ENCODE measurements around the gene TMCC3. TPM values are rescaled to one million over a fixed set of nuclear protein-coding genes. Genes with fewer than 3 reads are reported as not detected.

The TMCC3 gene
- total RNA-seq, 1 experiment from 2014 or later: 0.92 TPM

DNA sequence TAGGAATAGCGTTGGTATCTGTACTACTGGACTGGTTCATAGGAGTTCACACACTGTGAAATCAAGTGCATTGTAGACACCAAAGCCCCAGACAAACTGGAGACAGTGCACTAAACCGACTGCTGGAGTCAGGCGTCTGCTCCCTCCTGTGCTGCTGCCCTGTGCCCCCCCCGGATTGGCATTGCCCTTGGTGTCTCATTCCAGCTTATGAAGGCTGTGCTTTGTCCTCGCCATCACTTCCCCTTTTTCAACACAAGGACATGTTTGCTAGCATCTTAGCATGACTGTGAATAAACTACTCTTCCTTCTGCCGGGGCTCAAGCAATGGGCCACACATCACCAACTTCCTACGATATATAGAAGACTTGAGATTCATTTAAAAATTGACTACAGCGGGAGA is 84.0 kb downstream of the TMCC3 start:
- ATAC-seq: no peak
- Histone ChIP-seq H3K36me3 (ENCODE audit: control insufficient read depth, insufficient read depth, low read length) (no peaks in the 10 kb centered on the region), H3K27me3 (ENCODE audit: control insufficient read depth, insufficient read depth, low read length) (0 out of 2 replicates have a peak, but pooled peaks cover 2% of the 10 kb centered on the region), H3K4me3 (ENCODE audit: low read depth in 2 of 2, low read length in 2 of 2) (no peak overlapping the region), H3K4me1 (ENCODE audit: control insufficient read depth, insufficient read depth, low read length) (no peaks in the 10 kb centered on the region), H3K27ac (ENCODE audit: low read length) (no peak overlapping the region), H3K9me3 (ENCODE audit: control insufficient read depth, insufficient read depth, low read depth, low read length) (no peaks in the 10 kb centered on the region)
- in situ Hi-C loops (cut with HindIII; ENCODE audit: low pct_unique_long_range_greater_than_20kb, low sequenced_read_pairs): no loop called here
- no TSS peak for BruUV-seq (replicated peaks)
- ChIA-PET POLR2A (no interaction called here), CTCF (no interaction called here)
- DNase-seq (ENCODE audit: low read depth, low spot score): no peak
- TF ChIP-seq POLR2AphosphoS5 (IDR thresholded peaks at IDR 0.05; ENCODE audit: low read depth, low read length) (no peak), TCF7L2 (IDR thresholded peaks at IDR 0.05; ENCODE audit: low read depth, low read length) (no peak), SIN3A (IDR thresholded peaks at IDR 0.05; ENCODE audit: borderline replicate concordance, insufficient read depth, low read depth, low read length) (no peak)
- TF ChIP-seq, protein P1, sequence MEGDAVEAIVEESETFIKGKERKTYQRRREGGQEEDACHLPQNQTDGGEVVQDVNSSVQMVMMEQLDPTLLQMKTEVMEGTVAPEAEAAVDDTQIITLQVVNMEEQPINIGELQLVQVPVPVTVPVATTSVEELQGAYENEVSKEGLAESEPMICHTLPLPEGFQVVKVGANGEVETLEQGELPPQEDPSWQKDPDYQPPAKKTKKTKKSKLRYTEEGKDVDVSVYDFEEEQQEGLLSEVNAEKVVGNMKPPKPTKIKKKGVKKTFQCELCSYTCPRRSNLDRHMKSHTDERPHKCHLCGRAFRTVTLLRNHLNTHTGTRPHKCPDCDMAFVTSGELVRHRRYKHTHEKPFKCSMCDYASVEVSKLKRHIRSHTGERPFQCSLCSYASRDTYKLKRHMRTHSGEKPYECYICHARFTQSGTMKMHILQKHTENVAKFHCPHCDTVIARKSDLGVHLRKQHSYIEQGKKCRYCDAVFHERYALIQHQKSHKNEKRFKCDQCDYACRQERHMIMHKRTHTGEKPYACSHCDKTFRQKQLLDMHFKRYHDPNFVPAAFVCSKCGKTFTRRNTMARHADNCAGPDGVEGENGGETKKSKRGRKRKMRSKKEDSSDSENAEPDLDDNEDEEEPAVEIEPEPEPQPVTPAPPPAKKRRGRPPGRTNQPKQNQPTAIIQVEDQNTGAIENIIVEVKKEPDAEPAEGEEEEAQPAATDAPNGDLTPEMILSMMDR (IDR thresholded peaks at IDR 0.05): no peak
- TF ChIP-seq, protein P2, sequence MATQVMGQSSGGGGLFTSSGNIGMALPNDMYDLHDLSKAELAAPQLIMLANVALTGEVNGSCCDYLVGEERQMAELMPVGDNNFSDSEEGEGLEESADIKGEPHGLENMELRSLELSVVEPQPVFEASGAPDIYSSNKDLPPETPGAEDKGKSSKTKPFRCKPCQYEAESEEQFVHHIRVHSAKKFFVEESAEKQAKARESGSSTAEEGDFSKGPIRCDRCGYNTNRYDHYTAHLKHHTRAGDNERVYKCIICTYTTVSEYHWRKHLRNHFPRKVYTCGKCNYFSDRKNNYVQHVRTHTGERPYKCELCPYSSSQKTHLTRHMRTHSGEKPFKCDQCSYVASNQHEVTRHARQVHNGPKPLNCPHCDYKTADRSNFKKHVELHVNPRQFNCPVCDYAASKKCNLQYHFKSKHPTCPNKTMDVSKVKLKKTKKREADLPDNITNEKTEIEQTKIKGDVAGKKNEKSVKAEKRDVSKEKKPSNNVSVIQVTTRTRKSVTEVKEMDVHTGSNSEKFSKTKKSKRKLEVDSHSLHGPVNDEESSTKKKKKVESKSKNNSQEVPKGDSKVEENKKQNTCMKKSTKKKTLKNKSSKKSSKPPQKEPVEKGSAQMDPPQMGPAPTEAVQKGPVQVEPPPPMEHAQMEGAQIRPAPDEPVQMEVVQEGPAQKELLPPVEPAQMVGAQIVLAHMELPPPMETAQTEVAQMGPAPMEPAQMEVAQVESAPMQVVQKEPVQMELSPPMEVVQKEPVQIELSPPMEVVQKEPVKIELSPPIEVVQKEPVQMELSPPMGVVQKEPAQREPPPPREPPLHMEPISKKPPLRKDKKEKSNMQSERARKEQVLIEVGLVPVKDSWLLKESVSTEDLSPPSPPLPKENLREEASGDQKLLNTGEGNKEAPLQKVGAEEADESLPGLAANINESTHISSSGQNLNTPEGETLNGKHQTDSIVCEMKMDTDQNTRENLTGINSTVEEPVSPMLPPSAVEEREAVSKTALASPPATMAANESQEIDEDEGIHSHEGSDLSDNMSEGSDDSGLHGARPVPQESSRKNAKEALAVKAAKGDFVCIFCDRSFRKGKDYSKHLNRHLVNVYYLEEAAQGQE (IDR thresholded peaks at IDR 0.05; ENCODE audit: insufficient read depth in 1 of 2, low read depth in 2 of 2, low read length in 1 of 2): no peak
- intact Hi-C loops (cut with micrococcal nuclease; ENCODE audit: unreplicated experiment): no loop called here

DNA sequence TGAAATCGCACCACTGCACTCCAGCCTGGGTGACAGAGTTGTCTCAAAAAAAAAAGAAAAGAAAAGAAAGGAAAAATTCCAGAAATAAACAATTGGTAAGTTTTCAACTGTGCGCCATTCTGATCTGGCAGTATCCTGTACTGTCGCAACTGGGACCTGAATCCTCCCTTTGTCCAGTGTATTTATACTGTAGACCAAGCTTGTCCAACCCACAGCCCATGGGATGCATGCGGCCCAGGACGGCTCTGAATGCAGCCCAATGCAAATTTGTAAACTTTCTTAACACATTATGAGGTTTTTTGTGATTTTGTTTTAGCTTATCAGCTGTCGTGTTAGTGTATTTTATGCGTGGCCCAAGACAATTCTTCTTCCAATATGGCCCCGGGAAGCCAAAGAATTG is 84.7 kb downstream of the TMCC3 start:
- Histone ChIP-seq H3K4me1 (ENCODE audit: control insufficient read depth, insufficient read depth, low read length) (peaks cover 2% of the 10 kb centered on the region; the same call in 1 of the 2 replicates), H3K4me3 (ENCODE audit: low read depth in 2 of 2, low read length in 2 of 2) (no peak overlapping the region), H3K36me3 (ENCODE audit: control insufficient read depth, insufficient read depth, low read length) (no peaks in the 10 kb centered on the region), H3K27me3 (ENCODE audit: control insufficient read depth, insufficient read depth, low read length) (0 out of 2 replicates have a peak, but pooled peaks cover 2% of the 10 kb centered on the region), H3K9me3 (ENCODE audit: control insufficient read depth, insufficient read depth, low read depth, low read length) (no peaks in the 10 kb centered on the region), H3K27ac (ENCODE audit: low read length) (no peak overlapping the region)
- POLR2A ChIA-PET: no interaction called here
- no peak for TF ChIP-seq SIN3A (IDR thresholded peaks at IDR 0.05; ENCODE audit: borderline replicate concordance, insufficient read depth, low read depth, low read length)
- TF ChIP-seq TCF7L2 (IDR thresholded peaks at IDR 0.05; ENCODE audit: low read depth, low read length): no peak
- TF ChIP-seq, protein P2 (IDR thresholded peaks at IDR 0.05; ENCODE audit: insufficient read depth in 1 of 2, low read depth in 2 of 2, low read length in 1 of 2): no peak
- TF ChIP-seq, protein P1 (IDR thresholded peaks at IDR 0.05): no peak
- intact Hi-C loops (cut with micrococcal nuclease; ENCODE audit: unreplicated experiment): no loop called here
- no peak for ATAC-seq
- CTCF ChIA-PET: no interaction called here
- in situ Hi-C loops (cut with HindIII; ENCODE audit: low pct_unique_long_range_greater_than_20kb, low sequenced_read_pairs): no loop called here
- DNase-seq (ENCODE audit: low read depth, low spot score): no peak
- BruUV-seq (replicated peaks): no TSS peak

Measured in Panc1 (cell line).